Suprapubic skin (tissue), 4 donors: Measurements from ENCODE around the gene TTC28. TPM values are rescaled to one million over a fixed set of nuclear protein-coding genes. Genes with fewer than 3 reads are reported as not detected.
A peak's percentile ranks its signal among the peaks of the same experiment; 100 is the strongest.

Experiments used
- DNase-seq, 2 donors: peaks; one replicate each; pipeline ENCODE4 v3.0.0-alpha.2; 2019; ENCODE audit warnings: low spot score in 2 of 2
- H3K27ac ChIP-seq: fragments of 200-600 bp; sonication (generic); one replicate; pipeline ENCODE4 v1.5.1; 2019
- H3K27me3 ChIP-seq: fragments of 200-600 bp; sonication (generic); one replicate; pipeline ENCODE4 v1.5.1; 2019
- H3K36me3 ChIP-seq: fragments of 200-600 bp; sonication (generic); one replicate; pipeline ENCODE4 v1.5.1; 2019
- H3K4me1 ChIP-seq: fragments of 200-600 bp; sonication (generic); one replicate; pipeline ENCODE4 v1.5.1; 2019
- H3K4me3 ChIP-seq: fragments of 200-600 bp; sonication (generic); one replicate; pipeline ENCODE4 v1.5.1; 2019; ENCODE audit warnings: mild to moderate bottlenecking
- H3K9me3 ChIP-seq: fragments of 200-600 bp; sonication (generic); one replicate; pipeline ENCODE4 v1.5.1; 2019
- EP300 ChIP-seq: sonication (generic); formaldehyde crosslinking; IDR thresholded peaks from one replicate; pipeline ENCODE4 v1.6.1; 2017; ENCODE audit warnings: antibody characterized with exemption
- POLR2A ChIP-seq, 2 donors: fragments of 450-650 bp; IDR thresholded peaks; one replicate each; pipeline ENCODE4 v1.6.1; 2017; ENCODE audit warnings: antibody characterized with exemption in 2 of 2, mild to moderate bottlenecking in 2 of 2, moderate library complexity in 2 of 2
- POLR2AphosphoS5 ChIP-seq, 3 donors: sonication (generic); formaldehyde crosslinking; IDR thresholded peaks; one replicate each; pipeline ENCODE4 v1.6.1; 2017; ENCODE audit warnings: antibody characterized with exemption in 3 of 3
- WGBS: methylation state at CpG from one replicate; pipeline ENCODE4 v1.1.5; 2018; 5-methylcytosine and 5-hydroxymethylcytosine counted together
- total RNA-seq, 4 donors: library from RNA; depleted of rRNA; stranded (reverse); fragments of >200 nt; gene quantifications; one replicate each; pipeline ENCODE4 v1.1.0, GENCODE V29; 2016
- TF ChIP-seq, protein P1 (sequence below), 2 donors: fragments of 200-600 bp in 1 of 2; fragments of 450-650 bp in 1 of 2; sonication (generic) in 1 of 2; IDR thresholded peaks; one replicate each; pipeline ENCODE4 v1.5.1; 2016 to 2019; ENCODE audit warnings: antibody characterized with exemption in 2 of 2, mild to moderate bottlenecking in 1 of 2, moderate library complexity in 1 of 2

Gene TTC28
- total RNA-seq, 4 donors from 2014 or later = 8.1 to 23.1 (median 11.7) TPM

DNA sequence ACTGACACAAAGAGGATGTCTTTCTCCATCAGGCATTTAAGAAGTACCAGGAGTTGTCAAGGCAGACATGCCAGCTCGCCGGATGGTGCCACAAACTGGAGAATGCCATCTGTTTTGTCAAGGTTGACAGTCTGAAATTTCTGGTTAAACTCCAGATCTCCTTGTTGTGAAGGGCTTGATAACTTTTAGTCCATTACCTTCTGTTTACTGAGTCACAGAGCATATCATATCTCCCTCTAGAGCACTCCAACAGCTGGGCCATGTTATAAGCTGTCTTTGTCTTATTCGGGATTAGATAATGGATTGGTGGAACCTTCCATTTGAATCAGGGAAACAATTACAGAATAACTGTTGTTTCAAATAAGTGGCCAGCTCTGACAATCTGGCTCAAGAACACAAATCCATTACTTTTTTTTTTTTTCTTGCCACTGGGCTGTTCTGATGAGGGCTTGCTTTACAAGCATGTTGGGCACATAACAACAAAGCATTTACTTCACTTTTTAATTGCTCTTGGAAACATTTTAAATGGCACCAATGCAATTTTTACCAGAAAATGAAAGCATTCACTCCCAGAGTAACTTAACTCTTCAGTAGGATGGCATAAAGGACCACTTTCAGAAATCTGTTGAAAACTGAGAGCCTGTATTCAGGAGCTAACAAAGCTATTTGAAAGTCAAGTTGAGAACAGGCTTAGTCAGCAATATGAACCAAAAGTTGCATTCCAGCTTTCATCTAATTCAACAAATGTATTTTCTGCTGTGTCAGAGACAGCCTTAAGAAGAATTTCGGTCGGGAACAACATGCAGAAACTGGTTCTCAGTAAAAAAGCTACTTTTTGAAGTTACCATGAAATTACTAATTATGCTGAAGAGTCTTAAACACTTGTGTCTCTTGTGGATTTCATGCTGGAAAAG lies 533.0 kb downstream of the TTC28 start:
- H3K9me3 ChIP-seq = no peaks in the 10 kb centered on the region
- H3K27me3 ChIP-seq = no peaks in the 10 kb centered on the region
- 76% methylated on average over 5 of the region's 5 CpGs for whole genome bisulfite sequencing
- H3K27ac ChIP-seq = no peak overlapping the region
- DNase-seq = no peak
- H3K4me1 ChIP-seq = peaks cover 28% of the 10 kb centered on the region
- H3K4me3 ChIP-seq = no peak overlapping the region
- TF ChIP-seq POLR2AphosphoS5 (IDR thresholded peaks at IDR 0.05) = no peak
- TF ChIP-seq, protein P1, sequence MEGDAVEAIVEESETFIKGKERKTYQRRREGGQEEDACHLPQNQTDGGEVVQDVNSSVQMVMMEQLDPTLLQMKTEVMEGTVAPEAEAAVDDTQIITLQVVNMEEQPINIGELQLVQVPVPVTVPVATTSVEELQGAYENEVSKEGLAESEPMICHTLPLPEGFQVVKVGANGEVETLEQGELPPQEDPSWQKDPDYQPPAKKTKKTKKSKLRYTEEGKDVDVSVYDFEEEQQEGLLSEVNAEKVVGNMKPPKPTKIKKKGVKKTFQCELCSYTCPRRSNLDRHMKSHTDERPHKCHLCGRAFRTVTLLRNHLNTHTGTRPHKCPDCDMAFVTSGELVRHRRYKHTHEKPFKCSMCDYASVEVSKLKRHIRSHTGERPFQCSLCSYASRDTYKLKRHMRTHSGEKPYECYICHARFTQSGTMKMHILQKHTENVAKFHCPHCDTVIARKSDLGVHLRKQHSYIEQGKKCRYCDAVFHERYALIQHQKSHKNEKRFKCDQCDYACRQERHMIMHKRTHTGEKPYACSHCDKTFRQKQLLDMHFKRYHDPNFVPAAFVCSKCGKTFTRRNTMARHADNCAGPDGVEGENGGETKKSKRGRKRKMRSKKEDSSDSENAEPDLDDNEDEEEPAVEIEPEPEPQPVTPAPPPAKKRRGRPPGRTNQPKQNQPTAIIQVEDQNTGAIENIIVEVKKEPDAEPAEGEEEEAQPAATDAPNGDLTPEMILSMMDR (IDR thresholded peaks at IDR 0.05) = no peak
- no peak for TF ChIP-seq EP300
- no peak for TF ChIP-seq POLR2A (IDR thresholded peaks at IDR 0.05)
- no peaks in the 10 kb centered on the region for H3K36me3 ChIP-seq

DNA sequence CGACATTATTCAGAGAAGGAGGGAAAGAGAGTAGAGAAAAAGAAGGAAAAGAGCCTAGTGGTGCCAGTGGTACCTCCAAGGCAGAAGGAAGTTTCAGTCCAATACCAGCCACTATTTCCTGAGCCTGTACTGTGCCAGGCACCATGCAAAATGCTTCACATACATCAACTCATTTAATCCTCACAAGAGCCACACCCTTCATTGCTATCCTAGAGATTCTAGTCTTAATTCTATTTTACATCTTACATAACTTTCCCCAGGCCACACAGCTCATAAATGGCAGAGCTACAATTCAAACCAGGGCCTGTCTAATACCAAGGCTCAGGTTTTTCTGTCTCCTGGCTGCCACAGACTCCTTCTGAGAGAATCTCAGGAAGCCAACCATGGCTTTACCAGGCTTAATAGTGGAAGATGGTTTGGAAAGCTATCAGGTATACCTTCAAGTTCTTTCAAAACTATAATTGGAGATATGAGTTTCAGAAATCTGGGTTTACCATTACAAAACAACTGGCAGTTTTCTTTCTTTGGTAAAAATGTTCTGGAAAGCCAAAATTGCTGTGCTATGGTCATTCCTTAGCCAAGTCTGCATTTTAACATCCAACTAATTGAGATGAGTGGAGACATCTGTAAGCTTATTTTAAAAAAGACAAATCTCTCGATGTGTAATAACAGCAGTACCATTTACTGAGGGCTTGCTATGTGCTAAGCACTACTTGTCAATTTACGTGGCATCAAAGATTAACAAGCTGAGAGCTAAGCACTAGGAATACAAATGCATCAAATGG lies 535.5 kb downstream of the TTC28 start:
- no peaks in the 10 kb centered on the region for H3K27me3 ChIP-seq
- H3K27ac ChIP-seq = no peak overlapping the region
- H3K9me3 ChIP-seq = no peaks in the 10 kb centered on the region
- WGBS = 74% methylated on average over 3 of the region's 3 CpGs
- H3K4me1 ChIP-seq = peaks cover 24% of the 10 kb centered on the region
- TF ChIP-seq EP300 (no peak), POLR2A (IDR thresholded peaks at IDR 0.05) (no peak), POLR2AphosphoS5 (IDR thresholded peaks at IDR 0.05) (no peak)
- TF ChIP-seq, protein P1 (IDR thresholded peaks at IDR 0.05) = no peak
- no peak for DNase-seq
- H3K4me3 ChIP-seq = no peak overlapping the region
- H3K36me3 ChIP-seq = no peaks in the 10 kb centered on the region

DNA sequence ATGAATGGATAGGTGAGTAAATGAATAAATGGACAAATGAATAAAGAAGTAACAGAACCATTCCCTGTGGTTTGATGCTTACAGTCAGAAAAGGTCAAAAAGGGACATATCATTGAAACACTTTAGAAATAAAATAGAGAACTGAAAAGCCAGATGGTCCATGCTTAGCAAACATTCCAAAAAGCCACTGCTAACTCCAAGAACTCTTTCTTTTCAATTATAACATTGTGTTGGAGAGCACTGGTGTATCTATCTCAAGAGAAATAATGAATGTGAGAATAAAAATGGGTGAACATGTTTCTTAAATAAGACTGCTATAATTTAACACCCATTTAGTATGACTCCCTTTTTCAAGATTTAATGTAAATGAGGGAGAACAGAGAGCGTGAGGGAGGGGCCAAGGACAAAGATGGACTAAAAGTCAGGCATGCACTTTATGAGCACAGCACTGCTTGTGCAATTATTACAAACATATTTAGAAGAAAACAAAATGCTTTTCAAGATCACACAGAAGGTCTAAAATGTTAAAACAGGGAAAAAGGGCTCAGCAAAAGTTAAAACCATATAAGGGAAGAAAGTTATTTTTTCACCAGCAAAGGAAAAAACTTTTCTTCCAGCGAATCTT lies 536.3 kb downstream of the TTC28 start:
- H3K4me1 ChIP-seq = peaks cover 24% of the 10 kb centered on the region
- no peaks in the 10 kb centered on the region for H3K9me3 ChIP-seq
- H3K4me3 ChIP-seq = no peak overlapping the region
- TF ChIP-seq, protein P1 (IDR thresholded peaks at IDR 0.05) = no peak
- no peak for TF ChIP-seq EP300
- no peak for TF ChIP-seq POLR2AphosphoS5 (IDR thresholded peaks at IDR 0.05)
- TF ChIP-seq POLR2A (IDR thresholded peaks at IDR 0.05) = no peak
- H3K27me3 ChIP-seq = no peaks in the 10 kb centered on the region
- DNase-seq = no peak
- WGBS = 78% methylated on average over 2 of the region's 2 CpGs
- no peaks in the 10 kb centered on the region for H3K36me3 ChIP-seq
- H3K27ac ChIP-seq = no peak overlapping the region

DNA sequence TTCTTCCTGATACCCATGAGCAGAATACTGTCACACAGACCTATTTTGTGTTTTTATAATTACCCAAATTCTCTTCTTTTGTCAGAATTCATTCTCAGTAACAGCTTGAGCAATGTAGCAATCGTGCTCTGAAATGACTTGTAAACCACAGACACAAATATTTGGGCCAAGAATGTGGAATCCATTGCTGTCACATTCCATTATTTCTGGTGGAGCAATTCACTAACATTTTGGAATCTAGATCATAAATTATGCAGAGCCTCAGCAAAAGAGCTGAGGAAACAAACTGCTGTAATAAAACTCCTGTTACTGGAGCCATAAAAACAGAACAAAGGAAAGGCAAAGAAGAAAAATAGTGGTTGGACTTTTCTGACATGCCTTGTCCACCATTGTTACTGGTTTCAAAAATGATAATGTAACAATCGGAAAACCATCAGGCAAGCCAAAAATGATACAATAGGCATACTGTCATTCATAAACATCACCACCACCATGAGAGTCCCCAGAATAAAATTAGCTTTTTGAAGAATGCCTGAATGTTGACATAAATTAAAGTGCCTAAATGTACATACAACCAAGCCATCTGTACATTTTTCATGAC lies 537.2 kb downstream of the TTC28 start:
- H3K4me1 ChIP-seq = peaks cover 24% of the 10 kb centered on the region
- 60% methylated on average over 2 of the region's 2 CpGs for WGBS
- H3K4me3 ChIP-seq = no peak overlapping the region
- no peak for TF ChIP-seq POLR2A (IDR thresholded peaks at IDR 0.05)
- peak in 2 of 3 donors; percentile 53 to 63 for TF ChIP-seq POLR2AphosphoS5 (IDR thresholded peaks at IDR 0.05)
- no peaks in the 10 kb centered on the region for H3K36me3 ChIP-seq
- DNase-seq = no peak
- H3K9me3 ChIP-seq = peaks cover 2% of the 10 kb centered on the region
- H3K27ac ChIP-seq = peak overlapping the region; percentile 57
- H3K27me3 ChIP-seq = no peaks in the 10 kb centered on the region

DNA sequence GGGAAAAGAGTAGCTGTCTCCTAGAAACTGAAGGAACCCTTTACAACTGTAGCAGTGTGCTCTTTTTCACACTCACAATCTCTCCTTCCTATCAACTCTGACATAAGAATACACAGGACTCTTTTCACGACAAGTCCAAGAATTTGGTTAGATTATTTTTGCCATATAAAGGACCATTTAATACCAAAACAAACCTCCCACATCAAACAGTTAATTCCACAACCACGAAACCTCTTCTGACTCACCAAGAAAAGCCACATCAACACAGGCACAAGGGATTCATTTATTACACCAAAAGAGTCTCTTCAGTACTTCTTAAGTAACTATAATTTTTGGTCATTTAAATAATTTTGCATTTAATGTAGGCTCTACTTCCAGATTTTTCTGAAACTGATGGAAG lies 538.0 kb downstream of the TTC28 start:
- no peak overlapping the region for H3K4me3 ChIP-seq
- TF ChIP-seq POLR2AphosphoS5 (IDR thresholded peaks at IDR 0.05) = no peak
- TF ChIP-seq, protein P1 (IDR thresholded peaks at IDR 0.05) = no peak
- TF ChIP-seq POLR2A (IDR thresholded peaks at IDR 0.05) = no peak
- TF ChIP-seq EP300 = no peak
- peaks cover 7% of the 10 kb centered on the region for H3K9me3 ChIP-seq
- DNase-seq = no peak
- peaks cover 24% of the 10 kb centered on the region for H3K4me1 ChIP-seq
- 47% methylated on average over 2 of the region's 2 CpGs for WGBS
- H3K27ac ChIP-seq = peak overlapping the region; percentile 57
- no peaks in the 10 kb centered on the region for H3K27me3 ChIP-seq
- no peaks in the 10 kb centered on the region for H3K36me3 ChIP-seq
